Smooth muscle cell (in vitro differentiated cells): ENCODE results near the gene MLLT1. TPM values are rescaled to one million over a fixed set of nuclear protein-coding genes. Genes with fewer than 3 reads are reported as not detected.

Source experiments
- DNase-seq: peaks from one replicate; lab custom pipeline; 2025; ENCODE audit not compliant: unreplicated experiment; lab: John Stamatoyannopoulos, UW
- H2AFZ ChIP-seq: fragments of 200-600 bp; sonication (generic); 2 replicates; pipeline ENCODE4 v1.6.0; 2016; ENCODE audit warnings: antibody characterized with exemption, low read depth, mild to moderate bottlenecking
- H3F3A ChIP-seq: fragments of 200-600 bp; sonication (generic); 2 replicates; pipeline ENCODE4 v1.6.0; 2017; ENCODE audit warnings: antibody characterized with exemption, low read depth
- H3K27ac ChIP-seq: fragments of 200-600 bp; sonication (generic); 2 replicates; pipeline ENCODE4 v1.5.1; 2016; ENCODE audit warnings: low read depth, mild to moderate bottlenecking
- H3K27me3 ChIP-seq: fragments of 200-600 bp; sonication (generic); 2 replicates; pipeline ENCODE4 v1.6.1; 2016; ENCODE audit warnings: low read depth, mild to moderate bottlenecking
- H3K36me3 ChIP-seq: fragments of 200-600 bp; sonication (generic); 2 replicates; pipeline ENCODE4 v1.5.1; 2016; ENCODE audit warnings: low read depth
- H3K4me1 ChIP-seq: fragments of 200-600 bp; sonication (generic); 2 replicates; pipeline ENCODE4 v1.5.1; 2016; ENCODE audit warnings: low read depth
- H3K4me2 ChIP-seq: fragments of 200-600 bp; sonication (generic); 2 replicates; pipeline ENCODE4 v1.6.0; 2016; ENCODE audit warnings: mild to moderate bottlenecking
- H3K4me3 ChIP-seq: fragments of 200-600 bp; sonication (generic); 2 replicates; pipeline ENCODE4 v1.5.1; 2016; ENCODE audit warnings: mild to moderate bottlenecking
- H3K79me2 ChIP-seq: fragments of 200-600 bp; sonication (generic); 2 replicates; pipeline ENCODE4 v1.6.0; 2016; ENCODE audit warnings: low read depth, mild to moderate bottlenecking
- H3K9ac ChIP-seq: fragments of 200-600 bp; sonication (generic); 2 replicates; pipeline ENCODE4 v1.6.0; 2016; ENCODE audit warnings: low read depth
- H3K9me3 ChIP-seq: fragments of 200-600 bp; sonication (generic); replicated peaks from 2 replicates; pipeline ENCODE4 v1.5.1; 2016; ENCODE audit warnings: low read depth
- H4K20me1 ChIP-seq: fragments of 200-600 bp; sonication (generic); 2 replicates; pipeline ENCODE4 v1.6.0; 2016; ENCODE audit warnings: low read depth
- WGBS: methylation state at CpG from one replicate; pipeline ENCODE4 v1.1.7; 2016; ENCODE audit warnings: low lambda C conversion rate; 5-methylcytosine and 5-hydroxymethylcytosine counted together
- polyA plus RNA-seq: library from polyadenylated mRNA; unstranded; fragments of >200 nt; fragmentation: Nextera tagmentation; extraction: Ambion mirVana; gene quantifications from 2 replicates; pipeline ENCODE4 v1.2.1, GENCODE V29; 2016
- total RNA-seq: library from RNA; depleted of rRNA; stranded (reverse); fragments of >200 nt; gene quantifications from 2 replicates; pipeline ENCODE4 v1.2.3, GENCODE V29; 2014
- TF ChIP-seq, protein P1 (sequence below): fragments of 200-600 bp; sonication (generic); IDR thresholded peaks from 2 replicates; pipeline ENCODE4 v1.5.1; 2017; ENCODE audit warnings: borderline replicate concordance, mild to moderate bottlenecking, antibody characterized with exemption; ENCODE audit not compliant: insufficient read depth, poor library complexity, severe bottlenecking

Gene MLLT1
- total and polyA plus RNA-seq, 2 experiments from 2014 or later = 18.8 to 27.3 TPM

DNA sequence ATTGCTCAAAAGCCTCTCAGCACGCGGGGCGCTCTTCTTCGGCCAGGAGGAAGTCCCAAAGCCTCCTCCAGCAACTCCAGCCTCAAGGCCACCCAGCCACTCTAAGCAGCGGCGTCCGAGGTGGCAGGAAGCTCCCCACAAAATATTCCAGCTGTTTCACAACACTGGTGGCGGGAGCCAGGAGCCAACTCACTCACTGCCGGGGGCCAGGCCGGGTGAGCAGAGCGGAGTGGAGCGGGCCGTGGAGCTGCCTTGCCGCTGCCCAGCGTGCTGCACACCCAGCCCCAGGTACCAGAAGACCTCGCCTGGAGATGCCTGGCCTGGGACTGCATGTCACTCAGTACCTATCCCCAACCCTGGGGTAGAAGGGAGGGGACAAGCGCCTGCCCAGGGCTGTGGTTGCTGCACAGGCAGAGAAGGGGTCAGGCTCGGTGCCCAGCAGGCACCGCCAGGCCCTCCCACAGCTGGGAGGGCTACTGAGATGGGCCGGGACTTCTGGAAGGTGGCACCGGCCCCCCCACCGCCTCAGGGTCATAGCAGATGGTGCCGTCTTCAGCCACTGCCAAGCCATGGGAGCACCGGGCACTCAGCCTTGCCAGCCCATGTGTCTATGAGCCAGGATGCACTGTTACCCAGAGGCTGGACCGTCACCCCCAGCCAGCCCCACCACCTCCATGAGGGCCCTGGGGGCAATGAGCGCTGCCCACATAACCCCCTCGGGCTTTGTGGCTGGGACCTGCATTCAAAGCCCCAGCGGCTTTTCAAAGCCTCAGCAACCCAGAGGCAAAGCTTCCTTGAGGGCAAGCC, 59.2 kb downstream of the MLLT1 start:
- Histone ChIP-seq H3K36me3 (no peaks in the 10 kb centered on the region), H3K4me3 (no peak overlapping the region), H3K4me1 (peaks cover 14% of the 10 kb centered on the region), H4K20me1 (peaks cover 63% of the 10 kb centered on the region), H3K27me3 (no peaks in the 10 kb centered on the region), H3K79me2 (no peaks in the 10 kb centered on the region), H3K9me3 (no peaks in the 10 kb centered on the region), H2AFZ (no peak overlapping the region), H3K4me2 (no peak overlapping the region), H3K27ac (no peak overlapping the region), H3K9ac (no peak overlapping the region), H3F3A (no peaks in the 10 kb centered on the region)
- WGBS = 89% methylated on average over 28 of the region's 28 CpGs
- TF ChIP-seq, protein P1, sequence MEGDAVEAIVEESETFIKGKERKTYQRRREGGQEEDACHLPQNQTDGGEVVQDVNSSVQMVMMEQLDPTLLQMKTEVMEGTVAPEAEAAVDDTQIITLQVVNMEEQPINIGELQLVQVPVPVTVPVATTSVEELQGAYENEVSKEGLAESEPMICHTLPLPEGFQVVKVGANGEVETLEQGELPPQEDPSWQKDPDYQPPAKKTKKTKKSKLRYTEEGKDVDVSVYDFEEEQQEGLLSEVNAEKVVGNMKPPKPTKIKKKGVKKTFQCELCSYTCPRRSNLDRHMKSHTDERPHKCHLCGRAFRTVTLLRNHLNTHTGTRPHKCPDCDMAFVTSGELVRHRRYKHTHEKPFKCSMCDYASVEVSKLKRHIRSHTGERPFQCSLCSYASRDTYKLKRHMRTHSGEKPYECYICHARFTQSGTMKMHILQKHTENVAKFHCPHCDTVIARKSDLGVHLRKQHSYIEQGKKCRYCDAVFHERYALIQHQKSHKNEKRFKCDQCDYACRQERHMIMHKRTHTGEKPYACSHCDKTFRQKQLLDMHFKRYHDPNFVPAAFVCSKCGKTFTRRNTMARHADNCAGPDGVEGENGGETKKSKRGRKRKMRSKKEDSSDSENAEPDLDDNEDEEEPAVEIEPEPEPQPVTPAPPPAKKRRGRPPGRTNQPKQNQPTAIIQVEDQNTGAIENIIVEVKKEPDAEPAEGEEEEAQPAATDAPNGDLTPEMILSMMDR = no peak
- no peak for DNase-seq

DNA sequence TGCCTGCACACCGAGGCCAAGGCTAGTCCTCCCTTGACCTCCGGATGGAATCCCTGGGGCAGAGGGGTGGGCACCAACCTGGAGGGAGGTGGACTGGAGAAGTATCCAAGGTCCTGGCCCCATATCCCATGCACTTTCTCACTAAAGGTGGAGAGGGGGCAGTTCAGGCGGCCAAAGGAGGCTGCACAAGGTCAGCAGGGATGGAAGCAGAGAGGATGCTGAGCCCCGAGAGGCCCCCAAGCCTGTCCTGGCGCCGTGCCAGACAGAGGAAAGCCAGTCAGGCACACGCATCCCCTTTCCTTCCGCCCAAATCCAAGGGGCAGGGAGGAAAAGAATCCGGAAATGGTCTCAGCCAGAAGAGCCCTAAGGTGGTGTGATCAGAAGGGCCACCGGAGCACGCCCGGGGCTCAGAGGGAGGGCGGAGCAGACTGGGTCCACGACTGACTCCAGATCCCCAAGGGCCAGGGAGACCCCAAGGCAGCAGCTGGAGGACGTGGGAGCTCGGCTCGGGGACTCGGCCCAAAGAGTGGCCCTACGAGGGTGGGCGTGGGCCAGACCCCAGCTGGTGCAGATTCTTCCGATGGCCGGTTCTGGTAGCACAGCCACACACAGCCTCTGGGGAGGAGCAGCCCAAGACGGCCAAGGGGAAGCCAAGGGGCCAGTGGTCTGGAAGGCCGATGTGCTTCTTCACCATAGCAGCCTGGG, 60.0 kb downstream of the MLLT1 start:
- Histone ChIP-seq H3K36me3 (no peaks in the 10 kb centered on the region), H3K4me2 (no peak overlapping the region), H3K9me3 (no peaks in the 10 kb centered on the region), H3K4me3 (no peak overlapping the region), H3K79me2 (no peaks in the 10 kb centered on the region), H3K9ac (no peak overlapping the region), H3K27ac (peak overlapping the region; percentile 0), H2AFZ (no peak overlapping the region), H3K4me1 (peaks cover 14% of the 10 kb centered on the region), H3F3A (no peaks in the 10 kb centered on the region), H4K20me1 (peaks cover 54% of the 10 kb centered on the region), H3K27me3 (no peaks in the 10 kb centered on the region)
- DNase-seq = no peak
- 94% methylated on average over 23 of the region's 24 CpGs for WGBS
- TF ChIP-seq, protein P1 = no peak

DNA sequence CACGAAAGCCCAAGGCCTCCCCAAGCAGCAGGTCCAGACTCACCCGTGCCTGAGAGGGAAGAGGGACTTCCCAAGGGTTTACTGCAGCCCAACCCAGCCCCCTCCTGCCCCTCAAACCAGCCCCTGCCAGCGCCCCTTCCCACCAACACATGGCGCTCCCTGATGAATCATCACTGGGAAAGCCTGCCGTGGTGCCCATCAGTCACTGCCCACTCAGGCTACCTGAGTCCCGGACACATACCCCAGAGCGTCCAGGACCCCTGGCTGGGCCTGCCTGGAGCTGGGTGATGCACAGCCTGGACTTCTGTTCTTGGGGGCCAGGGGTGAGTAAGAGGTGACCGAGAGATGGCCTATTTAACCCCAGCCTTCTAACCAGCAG, 60.6 kb downstream of the MLLT1 start:
- H3K9ac ChIP-seq = no peak overlapping the region
- no peaks in the 10 kb centered on the region for H3K36me3 ChIP-seq
- peaks cover 14% of the 10 kb centered on the region for H3K4me1 ChIP-seq
- DNase-seq = no peak
- no peak overlapping the region for H3K4me3 ChIP-seq
- peaks cover 49% of the 10 kb centered on the region for H4K20me1 ChIP-seq
- H2AFZ ChIP-seq = no peak overlapping the region
- no peaks in the 10 kb centered on the region for H3F3A ChIP-seq
- H3K27ac ChIP-seq = peak overlapping the region; percentile 0
- no peaks in the 10 kb centered on the region for H3K79me2 ChIP-seq
- TF ChIP-seq, protein P1 = no peak
- no peaks in the 10 kb centered on the region for H3K9me3 ChIP-seq
- H3K4me2 ChIP-seq = no peak overlapping the region
- 67% methylated on average over 8 of the region's 8 CpGs for WGBS
- no peaks in the 10 kb centered on the region for H3K27me3 ChIP-seq
